Neuron (in vitro differentiated cells): ENCODE data around the gene MCTP1.

Experiments used
- H2AFZ ChIP-seq: one replicate; pipeline ENCODE4 v1.6.1; 2013; ENCODE audit warnings: low read depth, mild to moderate bottlenecking, inconsistent platforms, low read length, moderate library complexity
- H3K27me3 ChIP-seq: one replicate; pipeline ENCODE4 v1.6.1; 2013; ENCODE audit warnings: low read length; ENCODE audit not compliant: insufficient read depth
- H3K36me3 ChIP-seq: one replicate; pipeline ENCODE4 v1.6.1; 2013; ENCODE audit warnings: low read length; ENCODE audit not compliant: insufficient read depth
- H3K4me1 ChIP-seq: one replicate; pipeline ENCODE4 v1.6.1; 2013; ENCODE audit warnings: low read length; ENCODE audit not compliant: insufficient read depth
- H3K4me3 ChIP-seq: 2 replicates; pipeline ENCODE4 v1.5.1; 2013; ENCODE audit warnings: mild to moderate bottlenecking, low read length, moderate library complexity
- H3K9me3 ChIP-seq: one replicate; pipeline ENCODE4 v1.6.1; 2013; ENCODE audit warnings: low read length

Gene MCTP1

DNA sequence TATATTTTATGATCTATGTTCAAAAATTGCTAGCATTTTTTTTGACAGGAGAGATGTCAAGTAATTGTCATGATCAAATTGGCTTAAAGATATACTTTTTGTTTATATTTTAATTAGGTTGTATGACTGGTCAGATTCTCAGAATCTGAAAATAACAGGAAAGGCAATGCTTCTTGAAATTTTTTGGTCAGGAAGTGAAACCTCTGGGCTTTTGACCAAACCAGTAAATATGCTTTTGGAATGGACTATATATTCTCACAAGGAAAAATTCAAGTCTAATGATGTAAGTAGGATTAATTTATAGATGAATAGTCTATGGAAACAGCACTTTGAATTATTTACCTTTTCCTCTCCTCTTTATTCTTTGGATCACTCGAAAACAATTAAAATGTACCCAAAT lies 614.2 kb downstream of the MCTP1 start:
- H3K36me3 ChIP-seq = peaks cover 17% of the 10 kb centered on the region
- peaks cover 3% of the 10 kb centered on the region for H3K9me3 ChIP-seq
- H3K27me3 ChIP-seq = no peaks in the 10 kb centered on the region
- H3K4me1 ChIP-seq = no peaks in the 10 kb centered on the region
- H3K4me3 ChIP-seq = no peak overlapping the region
- H2AFZ ChIP-seq = no peak overlapping the region

DNA sequence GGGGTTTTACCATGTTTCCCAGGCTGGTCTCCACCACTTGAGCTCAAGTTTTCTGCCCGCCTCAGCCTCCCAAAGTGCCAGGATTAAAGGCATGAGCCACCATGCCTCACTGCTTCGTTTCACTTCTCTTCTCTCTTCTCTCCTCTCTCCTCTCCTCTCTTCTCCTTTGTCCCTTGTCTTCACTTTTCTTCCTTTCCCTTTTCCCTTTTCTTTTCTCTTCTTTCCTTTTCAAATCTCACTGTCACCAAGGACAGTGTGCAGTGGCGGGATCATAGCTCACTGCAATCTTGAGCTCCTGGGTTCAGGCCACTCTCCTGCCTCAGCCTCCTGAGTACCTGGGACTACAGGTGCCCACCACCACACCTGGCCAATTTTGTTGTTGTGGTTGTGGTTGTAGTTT lies 617.0 kb downstream of the MCTP1 start:
- Histone ChIP-seq H3K36me3 (peaks cover 28% of the 10 kb centered on the region), H3K9me3 (peaks cover 3% of the 10 kb centered on the region)

DNA sequence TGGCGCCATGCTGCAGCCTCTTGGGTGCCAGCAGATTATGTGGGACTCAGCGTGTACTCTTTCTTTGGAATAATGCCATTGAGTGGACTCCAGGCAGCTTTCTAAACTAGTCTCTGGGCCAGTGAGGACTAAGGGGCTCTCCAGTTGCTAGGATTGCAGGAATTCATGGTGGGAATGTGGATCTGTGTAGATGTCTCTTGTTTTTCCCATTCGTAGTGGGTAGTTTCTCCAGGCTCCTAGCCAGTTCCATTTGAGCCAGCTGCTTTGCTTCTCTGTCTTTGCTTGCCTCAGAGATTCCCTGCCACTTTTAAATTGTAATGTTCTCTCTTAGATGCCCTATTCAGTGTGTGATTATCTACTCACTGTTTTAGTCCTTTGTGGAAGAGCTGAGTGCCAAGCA lies 623.8 kb downstream of the MCTP1 start:
- peaks cover 21% of the 10 kb centered on the region for H3K9me3 ChIP-seq
- no peaks in the 10 kb centered on the region for H3K4me1 ChIP-seq
- H3K27me3 ChIP-seq = no peaks in the 10 kb centered on the region
- H2AFZ ChIP-seq = no peak overlapping the region
- H3K4me3 ChIP-seq = no peak overlapping the region
- peaks cover 26% of the 10 kb centered on the region for H3K36me3 ChIP-seq

More for the DNA sequence above, 617.0 kb downstream of the MCTP1 start:
- Histone ChIP-seq H3K4me3 (no peak overlapping the region), H3K4me1 (no peaks in the 10 kb centered on the region), H2AFZ (no peak overlapping the region), H3K27me3 (no peaks in the 10 kb centered on the region)

DNA sequence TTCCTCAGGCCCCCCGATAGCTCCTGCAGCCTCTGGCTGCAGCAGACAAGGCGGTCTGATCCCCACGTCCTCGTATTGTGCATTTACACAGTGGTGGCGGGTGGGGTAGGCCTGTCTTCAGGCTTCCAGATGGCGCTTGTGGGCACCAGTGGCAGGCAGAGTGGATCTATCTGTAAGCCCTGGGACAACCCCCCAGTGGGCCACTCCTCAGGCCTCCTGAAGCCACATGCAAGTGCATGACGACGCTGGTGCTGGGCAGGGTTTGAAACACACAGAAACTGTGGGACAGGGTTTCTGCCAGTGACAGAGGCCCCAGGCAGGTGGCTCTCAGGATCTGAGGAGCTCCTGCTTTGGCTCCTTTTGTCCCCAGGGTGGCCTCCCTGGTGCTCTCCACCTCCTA lies 624.4 kb downstream of the MCTP1 start:
- H3K36me3 ChIP-seq = peaks cover 21% of the 10 kb centered on the region
- no peaks in the 10 kb centered on the region for H3K4me1 ChIP-seq
- H3K9me3 ChIP-seq = peaks cover 21% of the 10 kb centered on the region
- no peak overlapping the region for H3K4me3 ChIP-seq
- no peak overlapping the region for H2AFZ ChIP-seq
- no peaks in the 10 kb centered on the region for H3K27me3 ChIP-seq

- no peak overlapping the region for H2AFZ ChIP-seq
- peaks cover 26% of the 10 kb centered on the region for H3K9me3 ChIP-seq
- H3K36me3 ChIP-seq = peaks cover 12% of the 10 kb centered on the region
- no peak overlapping the region for H3K4me3 ChIP-seq
- H3K4me1 ChIP-seq = no peaks in the 10 kb centered on the region
- H3K27me3 ChIP-seq = no peaks in the 10 kb centered on the region
These were observed 626.6 kb downstream of the MCTP1 start for GRCh38 chr5:94658272-94658671.
